Activated CD4-positive, alpha-beta T cell treated with anti-CD3 and anti-CD28 coated beads, Interleukin-2, Interleukin-6, amounts not matched to agents 100 ng/mL and 50 ng/mL, durations not matched to agents 16 hours and 8 hours (primary cell): ENCODE data around the gene MUSK.
"Not testable (repeated sequence)": the region's sequence is repeated elsewhere in the genome, so short reads cannot be mapped to it uniquely, and the experiment has no call there.

ENCODE experiments used
- DNase-seq: peaks from one replicate; pipeline ENCODE4 v3.0.0-alpha.2; 2020

Gene MUSK

DNA sequence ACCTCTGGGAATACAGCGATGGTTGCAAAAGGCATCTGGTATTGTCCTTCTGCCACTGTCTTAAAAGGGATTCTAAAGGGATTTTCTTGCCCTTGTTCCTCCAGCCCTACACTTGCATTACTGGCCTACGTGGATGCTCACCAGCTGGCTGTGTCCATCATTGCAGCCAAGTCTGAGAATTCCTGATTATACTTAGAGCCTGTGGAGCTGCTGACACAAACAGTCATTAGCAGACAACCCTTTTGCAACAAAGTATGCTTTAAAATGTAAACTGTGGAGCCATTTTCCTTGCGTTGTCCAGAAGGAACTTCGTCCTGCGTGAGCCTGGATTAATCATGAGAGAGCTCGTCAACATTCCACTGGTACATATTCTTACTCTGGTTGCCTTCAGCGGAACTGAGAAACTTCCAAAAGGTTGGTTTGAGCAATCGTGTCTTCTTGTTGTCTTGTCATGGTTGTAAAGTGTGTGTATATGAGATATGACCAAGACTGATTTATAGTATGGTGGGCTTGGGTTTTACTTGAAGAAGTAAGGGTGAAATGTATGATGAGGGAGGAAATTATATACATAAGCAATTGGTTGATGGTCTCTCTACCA is at the start of gene MUSK:
TSS of gene MUSK (plus strand) at position 222 of the 598 bp plus-strand sequence. CDS start at position 336, 114 bp downstream.
- DNase-seq = no peak

DNA sequence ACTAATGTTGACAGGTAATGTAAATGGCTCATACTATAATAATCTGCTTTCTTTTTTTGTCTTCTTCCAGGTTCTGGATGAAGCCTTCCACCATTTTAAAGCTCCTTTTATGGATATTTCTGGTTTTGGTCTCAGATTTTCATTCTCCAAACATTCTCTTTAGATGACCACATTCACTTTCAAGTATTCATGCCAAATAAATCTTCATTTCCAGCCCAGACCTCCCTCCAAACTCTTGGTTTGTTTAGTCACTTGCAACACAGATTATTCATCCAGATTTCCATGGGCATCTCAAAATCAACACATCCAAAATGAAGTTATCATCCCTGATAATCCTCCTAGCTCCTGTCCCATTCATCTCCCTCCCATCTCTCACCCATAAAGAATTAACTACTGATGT is 48.8 kb upstream of the MUSK start:
- no peak for DNase-seq

DNA sequence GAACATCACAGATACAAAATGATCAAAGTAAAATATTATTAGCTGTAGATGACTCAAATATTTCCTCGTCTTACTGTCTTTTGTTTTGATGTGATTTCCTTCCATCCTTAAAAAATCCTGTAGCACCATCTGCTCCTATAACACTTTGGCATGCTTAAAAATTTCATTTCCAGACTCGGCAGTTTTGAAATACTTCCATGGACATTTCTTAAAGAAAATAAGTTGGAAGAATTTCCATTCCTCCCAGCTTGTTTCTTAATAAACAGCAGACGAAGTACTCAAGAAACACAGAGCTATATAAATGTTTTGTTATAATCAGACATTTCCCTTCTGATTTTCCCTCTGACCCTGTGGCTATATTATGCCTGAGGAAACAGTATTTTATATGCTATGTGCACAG is 47.9 kb upstream of the MUSK start:
- DNase-seq = no peak

DNA sequence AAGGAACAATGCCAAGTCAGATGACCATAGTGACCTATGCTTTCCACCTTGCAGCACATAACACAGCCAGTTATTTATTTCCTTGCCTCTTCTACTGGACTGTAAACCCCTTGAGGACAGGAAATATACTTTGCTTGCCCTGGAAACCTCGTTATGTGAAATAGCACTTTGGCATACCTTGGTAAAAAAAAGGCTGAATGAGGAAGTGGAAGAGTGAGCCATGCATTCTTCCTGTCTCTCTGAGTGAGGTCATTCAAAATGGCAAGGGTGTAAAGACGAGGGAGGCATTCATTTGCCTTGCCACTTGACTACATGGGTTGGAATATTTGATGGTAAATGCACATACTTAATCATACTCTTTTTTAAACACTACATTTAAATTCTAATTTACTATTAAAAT is 46.2 kb upstream of the MUSK start:
- DNase-seq = no peak

DNA sequence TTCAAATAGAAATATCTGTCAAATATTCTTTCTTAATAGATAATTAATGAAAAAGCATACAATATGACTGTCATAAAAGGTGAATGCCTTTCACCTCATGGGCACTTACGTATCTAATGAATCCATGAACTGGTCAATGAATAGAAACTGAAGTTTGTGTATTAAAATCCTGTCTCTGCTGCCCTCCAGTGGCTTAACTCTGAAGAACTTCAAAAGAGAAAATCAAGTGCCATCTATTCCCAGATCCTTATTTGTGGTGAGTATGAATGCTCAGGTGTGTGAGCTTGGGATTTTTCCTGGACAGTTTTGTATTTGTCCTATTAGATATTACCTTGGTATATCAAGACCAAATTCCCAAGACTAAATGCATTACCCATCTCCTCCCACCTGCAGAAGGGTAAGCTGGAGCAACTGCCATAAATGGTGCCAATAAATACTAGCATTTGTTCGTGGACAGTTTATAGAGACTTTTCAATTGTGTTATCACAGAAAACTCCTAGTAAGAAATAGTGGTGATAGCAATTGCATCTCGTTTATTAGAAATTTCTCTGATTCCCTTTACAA is 45.0 kb upstream of the MUSK start:
- DNase-seq = peak; percentile 42

DNA sequence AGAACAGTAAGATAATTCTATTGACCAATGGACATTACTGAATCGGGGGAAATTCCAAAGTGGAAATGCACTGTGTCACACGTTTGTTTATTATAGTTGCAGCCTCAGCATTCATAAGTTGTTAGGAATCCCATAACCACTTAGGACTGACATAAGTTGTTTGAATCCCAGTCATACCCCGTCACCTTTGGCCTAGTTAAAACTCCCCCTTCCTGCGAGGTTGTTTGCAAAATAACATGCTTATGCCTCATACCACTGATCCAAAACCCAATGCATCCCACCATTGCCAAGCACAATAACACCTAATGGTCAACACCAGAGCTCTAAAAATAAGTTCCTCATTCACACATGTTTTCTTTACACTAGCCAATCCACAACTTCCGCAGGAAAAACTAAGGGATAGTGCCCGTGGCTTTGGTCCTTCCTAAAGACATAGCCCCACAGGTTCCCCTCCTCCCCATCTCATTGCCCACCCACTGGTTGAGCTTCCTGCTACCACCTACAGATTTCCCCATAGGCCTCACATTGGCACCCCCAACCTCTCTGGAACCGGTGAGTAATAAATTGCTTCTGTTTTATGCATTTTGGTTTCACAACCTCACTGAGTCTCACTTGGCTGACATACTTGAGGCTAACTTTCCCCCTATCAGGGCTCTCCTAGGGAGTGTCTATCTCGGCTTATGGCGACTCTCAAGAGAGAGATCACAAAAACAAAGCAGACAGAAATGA is 42.3 kb upstream of the MUSK start:
- DNase-seq = peak; percentile 77

DNA sequence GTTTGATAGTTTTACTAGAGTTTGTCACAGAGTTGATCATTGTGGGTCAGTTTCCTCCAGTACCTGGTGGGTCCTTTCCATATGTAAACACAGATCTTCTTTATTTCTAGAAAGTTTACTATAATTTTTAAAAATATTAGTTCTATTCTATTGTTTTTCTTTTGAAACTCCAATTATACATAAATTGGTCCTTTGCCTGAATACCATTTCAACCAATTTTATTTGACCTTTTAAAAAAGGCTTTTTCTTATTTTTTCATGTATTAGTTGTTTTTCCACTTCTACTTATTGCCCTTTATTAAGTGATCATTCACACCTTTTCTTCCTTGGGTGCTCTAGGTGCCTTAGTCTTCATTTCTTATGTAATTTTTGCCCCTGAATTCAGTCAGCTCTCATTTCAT is 33.0 kb upstream of the MUSK start:
- no peak for DNase-seq

DNA sequence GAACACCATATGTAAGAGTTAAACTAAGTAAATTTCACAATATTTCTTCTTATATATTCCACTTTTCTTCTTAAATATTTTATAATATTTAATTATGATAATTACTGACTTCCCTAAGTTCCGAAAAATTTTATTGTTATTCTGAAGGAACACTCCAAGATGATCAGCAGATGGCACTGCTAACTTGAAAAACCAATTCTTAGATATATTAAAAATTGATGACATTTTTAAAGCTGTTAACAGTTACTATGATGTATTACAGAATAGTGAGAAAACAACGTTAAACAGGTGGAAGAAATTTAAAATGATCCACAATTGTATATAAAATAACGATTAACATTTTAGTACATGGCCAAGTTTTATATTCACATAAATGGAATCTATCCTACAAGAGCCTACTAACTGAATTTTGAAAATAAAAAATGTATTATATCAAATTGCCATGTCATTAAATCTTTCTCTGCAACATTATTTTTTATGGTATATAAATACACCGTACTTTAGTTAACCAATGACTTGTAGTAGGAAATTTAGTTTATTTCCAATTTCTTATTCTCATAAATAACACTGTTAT is 30.1 kb upstream of the MUSK start:
- no peak for DNase-seq

DNA sequence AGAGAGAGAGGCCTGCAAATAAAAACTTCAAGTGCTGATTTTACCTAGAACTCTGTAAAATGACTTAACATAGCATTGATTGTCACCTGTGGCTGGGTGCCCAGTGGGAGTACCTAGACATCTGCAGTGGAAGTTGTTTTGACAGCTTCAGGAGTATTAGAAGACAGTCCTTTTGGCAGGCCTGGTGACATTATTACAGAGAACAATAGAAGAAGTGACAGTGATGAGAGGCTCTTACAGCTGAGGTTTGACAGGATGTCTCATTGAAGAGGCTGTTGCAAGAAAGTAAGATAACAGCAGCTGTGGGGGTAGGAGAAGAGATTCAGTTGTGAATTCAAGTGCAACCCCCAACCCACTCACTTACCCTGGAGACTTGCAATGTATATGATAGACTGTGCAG is 27.9 kb upstream of the MUSK start:
- no peak for DNase-seq

DNA sequence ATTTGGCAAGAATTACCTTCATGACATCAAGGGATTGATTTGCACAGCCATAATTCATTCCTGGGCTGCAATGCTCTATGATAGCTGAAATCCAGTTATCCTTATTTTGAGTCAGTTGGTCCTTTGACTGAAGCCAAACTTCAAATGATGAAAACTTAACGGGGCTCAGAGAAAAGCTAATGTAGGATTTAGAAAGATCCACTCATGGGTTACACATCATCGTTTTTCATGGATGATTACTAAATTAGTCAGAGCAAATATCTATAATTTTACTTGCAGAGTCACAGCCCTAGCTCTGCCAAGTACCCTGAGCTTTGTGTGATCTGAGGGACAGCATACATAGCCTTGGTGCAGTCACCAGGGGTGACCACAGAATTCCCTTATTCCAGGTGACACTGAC is 27.3 kb upstream of the MUSK start:
- no peak for DNase-seq

DNA sequence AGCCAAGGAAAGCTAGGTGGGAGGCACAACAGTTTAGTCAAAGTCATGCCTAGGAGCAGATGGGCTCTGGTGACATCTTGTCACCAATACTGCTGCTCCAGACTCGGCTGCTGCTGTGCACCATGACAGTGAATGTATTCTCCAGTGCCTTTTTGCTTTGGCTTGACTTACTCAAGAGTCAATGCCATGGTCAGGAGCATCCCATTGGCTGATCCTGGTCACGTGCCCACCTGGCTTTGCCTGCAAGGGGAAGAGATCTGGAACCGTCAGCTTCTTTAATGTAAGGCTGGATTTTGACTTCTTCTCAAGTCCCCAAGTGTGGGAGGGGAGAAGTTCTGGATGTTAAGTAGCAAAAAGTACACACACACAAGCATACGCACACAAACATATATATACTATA is 19.9 kb upstream of the MUSK start:
- no peak for DNase-seq

DNA sequence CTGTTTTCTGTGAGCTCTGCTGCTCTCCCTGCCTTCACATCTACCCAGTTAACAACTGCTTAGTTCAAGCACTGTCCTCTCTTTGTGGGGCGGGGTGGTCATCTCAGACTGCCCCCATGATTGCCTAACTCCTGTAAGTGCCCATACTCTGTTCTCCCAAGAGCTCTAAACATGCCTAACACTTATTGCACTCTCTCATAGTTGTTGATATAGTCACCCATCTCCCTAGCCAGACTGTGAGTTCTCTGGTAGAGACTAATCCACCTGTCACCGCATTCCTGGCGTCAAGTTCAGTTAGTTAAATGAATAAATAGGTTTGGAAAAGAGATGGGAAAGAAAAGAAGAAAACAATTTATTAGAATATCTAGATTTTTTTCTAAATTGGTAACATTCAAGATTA is 18.3 kb upstream of the MUSK start:
- DNase-seq = no peak

DNA sequence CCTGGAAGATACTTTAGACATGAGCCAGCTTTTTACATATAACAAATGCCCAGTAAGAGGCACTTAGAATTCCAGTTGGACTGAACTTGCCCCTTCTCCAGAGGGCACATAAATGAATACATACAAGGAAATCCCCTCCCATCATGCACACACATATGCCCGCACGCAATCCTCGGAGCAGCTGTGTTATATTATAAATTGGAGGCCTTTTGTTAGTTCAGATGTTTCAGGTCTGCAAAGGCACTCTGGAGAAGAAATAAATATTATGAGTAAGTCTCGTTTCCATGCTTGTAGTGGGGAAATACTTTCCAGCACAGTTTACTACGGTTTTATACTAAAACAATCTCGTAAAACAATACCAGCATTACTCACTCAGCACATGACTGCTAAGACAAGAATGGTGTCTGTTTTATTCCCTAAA is 17.6 kb upstream of the MUSK start:
- DNase-seq = no peak

DNA sequence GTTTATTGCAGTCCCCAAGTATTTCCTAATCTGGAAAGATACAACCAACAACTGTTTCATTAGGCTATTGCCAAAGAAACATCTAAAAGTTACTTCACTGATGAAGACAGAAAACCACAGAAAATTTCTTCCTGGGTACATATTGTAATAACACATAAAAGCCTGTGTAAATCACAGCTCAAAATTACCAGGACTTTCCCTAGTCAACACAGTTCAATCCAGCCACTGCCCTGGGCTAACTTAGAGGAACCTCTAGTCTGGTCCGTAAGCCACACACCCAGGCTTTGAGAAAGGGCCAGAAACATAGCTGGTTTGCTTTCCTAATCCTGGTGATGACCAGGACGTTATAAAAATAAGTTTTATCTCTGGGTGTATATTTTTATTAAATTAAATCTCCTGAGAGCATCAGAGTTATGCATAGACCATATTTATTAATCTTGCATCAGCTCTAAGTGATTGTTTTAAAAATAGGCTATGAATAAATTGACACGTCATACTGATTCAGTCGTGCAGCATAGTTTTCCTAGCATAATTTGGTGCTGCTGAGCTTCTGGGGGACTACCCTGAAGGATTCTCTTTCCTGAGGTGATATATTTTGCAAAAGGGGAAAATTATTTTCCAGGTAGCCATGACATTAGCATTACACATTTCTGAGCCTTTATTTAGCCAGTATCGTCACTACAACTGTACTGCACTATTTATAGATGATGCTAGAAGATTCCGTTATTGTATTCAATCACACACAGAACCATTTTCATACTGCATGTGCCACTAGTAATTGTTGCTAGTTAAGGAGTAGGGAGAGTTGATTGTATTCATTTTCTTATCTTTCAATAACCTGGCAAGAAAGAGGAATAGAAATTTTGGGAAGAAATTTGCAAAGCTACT is 12.6 kb upstream of the MUSK start:
- DNase-seq = no peak

DNA sequence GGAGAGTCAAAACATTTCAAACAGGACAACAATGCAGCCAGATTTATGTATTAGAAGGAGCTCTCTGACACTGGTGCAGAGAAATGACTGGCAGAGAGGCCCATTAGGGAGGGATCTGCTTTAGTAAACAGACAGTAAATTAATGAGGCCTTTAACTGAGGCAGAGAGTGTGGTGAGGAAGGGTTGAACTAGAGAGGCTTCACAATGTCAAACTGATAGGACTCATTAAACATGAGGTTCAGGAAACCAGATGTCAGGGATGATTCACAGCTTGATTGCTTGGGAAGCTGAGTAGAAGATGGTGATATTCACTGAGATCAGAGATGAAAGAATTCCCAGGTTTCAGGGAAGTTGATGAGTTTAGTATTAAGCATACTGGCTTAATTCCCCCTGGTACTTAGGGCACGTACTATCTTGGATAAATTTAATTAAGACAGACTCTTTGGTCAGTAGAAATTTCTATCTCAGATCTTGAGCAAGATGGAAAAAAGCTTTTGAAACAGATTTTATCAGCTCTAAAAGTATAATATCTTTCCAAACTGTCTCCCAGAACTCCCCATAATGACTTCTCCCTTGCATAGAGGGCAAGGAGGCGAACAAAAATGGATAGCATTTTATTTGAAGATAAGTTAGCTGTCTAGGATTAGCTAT is 8.6 kb upstream of the MUSK start:
- DNase-seq = no peak

DNA sequence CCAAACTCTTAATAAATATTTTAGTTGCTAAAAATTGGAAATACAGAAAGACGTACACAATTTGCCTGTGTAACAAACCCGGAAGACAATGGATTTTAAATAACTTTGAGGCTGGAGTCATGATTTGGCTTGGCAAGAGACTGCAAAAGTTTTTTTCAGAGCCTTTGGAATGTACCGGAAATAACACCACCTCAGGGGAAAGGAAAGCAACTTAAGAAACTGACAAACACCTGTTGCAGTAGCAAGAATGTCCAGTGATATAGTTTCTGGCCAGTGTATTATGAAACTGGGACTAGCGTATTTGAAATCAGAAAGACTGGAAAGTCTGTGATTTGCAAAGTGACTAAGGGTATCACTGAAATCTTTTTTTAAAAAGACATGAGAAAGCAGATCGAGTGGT is 842 bp downstream of the MUSK start:
- no peak for DNase-seq

DNA sequence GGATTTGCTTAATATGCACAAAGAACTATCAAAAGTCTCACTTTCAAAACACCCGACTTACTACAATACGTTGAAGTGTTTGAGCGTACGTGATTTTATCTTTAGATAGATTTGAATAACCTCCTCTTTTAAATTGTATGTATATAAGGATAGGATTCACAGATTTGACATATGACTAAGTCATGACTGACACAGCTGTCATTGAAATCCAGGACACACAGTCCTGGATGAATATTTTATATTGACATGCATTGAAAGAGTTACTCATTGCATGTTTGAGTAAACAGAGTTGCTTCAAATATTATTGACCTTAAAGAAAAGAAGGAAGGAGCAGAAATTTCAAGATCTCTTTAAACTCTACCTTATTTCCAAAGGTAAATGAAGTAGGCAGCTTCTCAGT is 3.3 kb downstream of the MUSK start:
- no peak for DNase-seq

DNA sequence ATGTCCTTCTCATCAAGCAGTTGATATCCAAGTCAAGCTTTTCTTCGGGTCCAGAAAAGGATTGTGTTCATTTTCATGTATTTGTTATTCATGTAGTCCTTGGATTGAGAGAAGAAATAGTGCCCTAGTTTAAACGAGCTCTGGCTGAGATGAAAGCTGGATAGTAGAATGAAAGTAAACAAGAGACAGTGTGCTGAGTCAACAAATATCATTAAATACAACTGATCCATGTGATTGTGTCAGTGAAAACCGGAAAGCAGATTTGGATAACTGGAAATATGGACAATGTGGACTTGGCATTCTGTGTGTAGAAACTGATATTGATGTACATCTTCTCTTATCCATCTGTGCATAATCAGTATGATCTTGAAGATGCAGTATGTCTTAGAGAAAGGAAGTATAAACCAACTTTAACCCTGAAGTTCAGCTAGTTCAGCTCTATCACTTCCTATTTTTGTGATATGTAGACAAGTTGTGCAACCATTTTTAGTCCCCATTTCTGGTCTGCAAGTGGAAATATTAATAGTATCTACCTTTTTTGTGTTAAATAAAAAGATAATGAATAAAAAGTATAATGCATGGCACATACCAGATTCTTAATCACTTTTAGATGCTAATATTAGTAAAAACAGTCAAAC is 4.4 kb downstream of the MUSK start:
- DNase-seq = no peak

DNA sequence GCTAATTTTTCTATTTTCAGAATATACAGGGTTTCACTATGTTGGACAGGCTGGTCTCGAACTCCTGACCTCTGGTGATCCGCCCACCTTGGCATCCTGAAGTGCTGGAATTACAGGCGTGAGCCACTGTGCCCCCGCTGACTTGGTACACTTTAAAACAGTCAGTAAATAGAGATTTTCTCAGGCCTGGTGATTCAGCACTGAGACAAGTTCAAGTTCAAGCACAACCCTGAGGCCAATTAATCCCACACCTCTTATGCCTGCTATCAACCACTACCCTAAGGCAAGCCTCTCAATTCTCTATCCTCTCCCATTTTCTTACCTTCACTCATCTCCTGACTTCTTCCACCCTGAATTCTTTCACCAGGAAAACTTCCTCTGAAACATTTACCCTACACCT is 18.9 kb downstream of the MUSK start:
- DNase-seq = no peak

DNA sequence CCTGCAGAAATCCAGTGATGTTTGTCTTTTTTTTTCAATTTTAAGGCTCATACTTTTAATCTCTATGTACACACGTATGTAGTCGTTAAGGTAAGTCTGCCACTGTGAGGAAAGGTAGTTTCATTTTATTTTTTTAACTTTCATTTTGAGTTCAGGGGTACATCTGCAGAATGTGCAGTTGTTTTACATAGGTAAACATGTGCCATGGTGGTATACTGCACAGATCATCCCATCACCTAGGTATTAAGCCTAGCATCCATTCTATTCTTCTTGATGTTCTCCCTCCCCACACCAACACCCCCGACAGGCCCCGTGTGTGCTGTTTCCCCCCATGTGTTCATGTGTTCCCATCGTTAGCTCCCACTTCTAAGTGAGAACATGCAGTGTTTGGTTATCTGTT is 19.7 kb downstream of the MUSK start:
- DNase-seq = no peak

DNA sequence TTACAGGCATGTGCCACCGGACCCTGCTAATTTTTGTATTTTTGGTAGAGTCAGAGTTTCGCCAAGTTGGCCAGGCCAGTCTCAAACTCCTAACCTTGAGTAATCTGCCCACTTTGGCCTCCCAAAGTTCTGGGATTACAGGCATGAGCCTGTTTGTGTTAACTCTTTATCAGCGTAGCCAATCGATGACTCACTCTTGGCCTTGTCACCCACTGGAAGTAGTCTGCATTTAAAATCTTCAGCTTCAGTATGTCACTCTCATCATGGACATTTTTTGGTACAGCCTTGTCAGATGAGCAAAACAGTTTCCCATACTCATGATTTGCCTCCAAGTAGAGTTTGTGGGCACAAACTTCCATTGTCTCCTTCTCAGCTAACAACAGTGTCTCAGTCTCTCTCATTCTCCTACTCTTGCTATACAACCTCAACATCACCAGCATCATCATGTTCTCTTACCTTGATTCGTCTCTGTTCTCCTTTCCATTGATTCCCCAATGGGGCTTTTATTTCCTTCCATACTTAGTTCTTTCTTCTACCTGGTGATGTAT is 22.5 kb downstream of the MUSK start:
- DNase-seq = peak; percentile 1

DNA sequence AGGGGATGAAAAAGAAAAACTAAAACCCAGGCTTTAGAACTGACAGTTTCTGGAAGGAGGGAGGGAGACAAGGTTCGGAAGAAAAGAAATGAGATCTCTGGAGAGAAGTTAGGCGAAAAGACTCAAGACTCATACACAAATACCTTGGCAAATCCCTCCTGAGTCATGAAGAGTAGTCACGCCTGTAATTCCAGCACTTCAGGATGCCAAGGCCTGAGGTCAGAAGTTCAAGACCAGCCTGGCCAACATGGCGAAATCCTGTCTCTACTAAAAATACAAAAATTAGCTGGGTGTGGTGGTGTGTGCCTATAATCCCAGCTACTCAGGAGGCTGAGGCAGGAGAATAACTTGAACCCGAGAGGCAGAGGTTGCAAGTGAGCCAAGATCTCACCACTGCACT is 27.3 kb downstream of the MUSK start:
- DNase-seq = not testable (repeated sequence)
